ENCODE results near the gene NXT1.

GRCh38 chr20:23313271-23313670, 37.3 kb upstream of the NXT1 start:
- TF ChIP-seq POLR2A (IDR thresholded peaks at IDR 0.05) (no peak), CTCF (IDR thresholded peaks at IDR 0.05) (no peak)
